DND-41 (cell line): ENCODE measurements around the gene DMRT1.

Experiments used
- EZH2 ChIP-seq: IDR thresholded peaks from 3 replicates; pipeline ENCODE4 v1.6.1; 2012; ENCODE audit warnings: borderline replicate concordance, low read depth, mild to moderate bottlenecking, moderate library complexity, low read length, inconsistent platforms; ENCODE audit not compliant: severe bottlenecking
- TF ChIP-seq, protein P1 (sequence below): IDR thresholded peaks from 2 replicates; pipeline ENCODE4 v1.5.1; 2012; ENCODE audit warnings: borderline replicate concordance, low read length, moderate library complexity, mild to moderate bottlenecking; ENCODE audit not compliant: poor library complexity, severe bottlenecking; ENCODE audit errors: extremely low read depth

DNA sequence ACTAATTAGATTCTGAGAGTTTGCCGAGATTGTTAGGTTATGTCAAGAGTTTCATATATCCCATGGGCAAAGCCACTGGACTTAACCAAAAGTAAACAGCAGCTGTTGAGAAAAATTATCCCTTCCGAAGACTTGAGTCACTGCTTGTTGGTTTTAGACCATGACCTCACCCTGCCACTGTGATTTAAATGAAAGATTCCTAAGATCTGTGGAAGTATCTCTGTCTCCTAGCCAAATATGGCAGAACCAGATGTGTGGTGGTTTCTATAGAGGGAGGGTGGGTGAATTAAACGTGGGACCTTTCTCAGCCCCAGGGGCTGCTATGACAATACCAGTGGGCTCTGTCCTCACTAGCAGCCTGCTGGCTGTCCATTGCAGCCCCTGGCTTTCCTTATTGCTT, 154.3 kb downstream of the DMRT1 start:
- TF ChIP-seq, protein P1, sequence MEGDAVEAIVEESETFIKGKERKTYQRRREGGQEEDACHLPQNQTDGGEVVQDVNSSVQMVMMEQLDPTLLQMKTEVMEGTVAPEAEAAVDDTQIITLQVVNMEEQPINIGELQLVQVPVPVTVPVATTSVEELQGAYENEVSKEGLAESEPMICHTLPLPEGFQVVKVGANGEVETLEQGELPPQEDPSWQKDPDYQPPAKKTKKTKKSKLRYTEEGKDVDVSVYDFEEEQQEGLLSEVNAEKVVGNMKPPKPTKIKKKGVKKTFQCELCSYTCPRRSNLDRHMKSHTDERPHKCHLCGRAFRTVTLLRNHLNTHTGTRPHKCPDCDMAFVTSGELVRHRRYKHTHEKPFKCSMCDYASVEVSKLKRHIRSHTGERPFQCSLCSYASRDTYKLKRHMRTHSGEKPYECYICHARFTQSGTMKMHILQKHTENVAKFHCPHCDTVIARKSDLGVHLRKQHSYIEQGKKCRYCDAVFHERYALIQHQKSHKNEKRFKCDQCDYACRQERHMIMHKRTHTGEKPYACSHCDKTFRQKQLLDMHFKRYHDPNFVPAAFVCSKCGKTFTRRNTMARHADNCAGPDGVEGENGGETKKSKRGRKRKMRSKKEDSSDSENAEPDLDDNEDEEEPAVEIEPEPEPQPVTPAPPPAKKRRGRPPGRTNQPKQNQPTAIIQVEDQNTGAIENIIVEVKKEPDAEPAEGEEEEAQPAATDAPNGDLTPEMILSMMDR = no peak
- TF ChIP-seq EZH2 = no peak
